Eye (tissue), 1 donor: ENCODE data around the gene UGT2A1.

Experiments used
- DNase-seq: peaks from one replicate; pipeline ENCODE4 v3.0.0-alpha.2; 2015

The UGT2A1 gene

GRCh38 chr4:69584135-69584534, 68.9 kb downstream of the UGT2A1 start:
- DNase-seq = no peak

GRCh38 chr4:69583543-69583942, 69.5 kb downstream of the UGT2A1 start:
- DNase-seq = no peak

GRCh38 chr4:69577245-69577644, 75.8 kb downstream of the UGT2A1 start:
- DNase-seq = no peak

- no peak for DNase-seq
These were observed 76.7 kb downstream of the UGT2A1 start for GRCh38 chr4:69576251-69576877.

- no peak for DNase-seq
These were observed 84.3 kb downstream of the UGT2A1 start for GRCh38 chr4:69568787-69569186.

GRCh38 chr4:69563424-69563823, 89.6 kb downstream of the UGT2A1 start:
- no peak for DNase-seq

- no peak for DNase-seq
These were observed 103.4 kb downstream of the UGT2A1 start for GRCh38 chr4:69549651-69550050.

- DNase-seq = no peak
These were observed 106.8 kb downstream of the UGT2A1 start for GRCh38 chr4:69546134-69546765.
